Measurements from ENCODE around the gene SUSD4.
"Not testable (repeated sequence)": the region's sequence is repeated elsewhere in the genome, so short reads cannot be mapped to it uniquely, and the experiment has no call there.

The SUSD4 gene

DNA sequence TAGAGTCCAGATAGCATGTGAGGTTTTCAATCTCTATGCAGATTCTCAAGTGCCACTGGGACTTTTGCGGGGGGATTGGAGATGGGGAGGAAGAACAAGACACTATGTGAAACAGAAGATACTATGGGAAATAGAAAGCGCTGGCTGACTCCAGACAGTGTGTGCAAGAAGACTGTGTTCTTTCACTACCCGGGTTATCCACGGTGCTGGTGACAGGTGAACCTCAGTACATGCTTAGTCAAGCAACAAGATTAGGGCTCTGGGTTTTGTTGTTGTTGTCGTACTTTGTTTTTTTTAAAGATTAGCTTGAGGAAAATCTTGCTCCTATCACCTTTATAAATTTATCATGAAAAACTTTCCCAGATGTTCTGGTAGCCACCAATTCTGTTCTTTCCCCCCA, 56.4 kb downstream of the SUSD4 start:
- in situ Hi-C loops (cut with MboI; ENCODE audit: low pct_unique_long_range_greater_than_20kb, low sequenced_read_pairs): no loop called here
- no peak for DNase-seq

DNA sequence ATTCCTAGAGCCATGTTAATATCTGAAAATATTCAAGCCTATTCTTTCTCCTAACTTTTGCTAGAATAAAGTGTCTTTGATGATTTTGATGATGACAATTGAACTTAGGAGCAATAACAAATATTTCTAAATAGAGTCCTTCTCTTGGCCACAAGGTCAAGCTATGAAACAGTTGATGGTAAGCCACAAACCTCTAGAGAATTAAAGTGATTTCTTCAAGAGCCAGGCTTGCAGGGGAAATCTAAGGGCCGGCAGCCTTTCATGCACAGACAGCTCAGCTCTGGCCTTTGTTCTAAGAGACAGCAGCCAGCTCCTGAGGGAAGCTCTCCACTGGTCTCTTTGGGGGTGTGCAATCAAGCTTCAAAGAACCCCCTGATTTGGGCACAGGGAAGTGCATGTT, 59.0 kb downstream of the SUSD4 start:
- DNase-seq: no peak
- in situ Hi-C loops (cut with MboI; ENCODE audit: low pct_unique_long_range_greater_than_20kb, low sequenced_read_pairs): no loop called here

DNA sequence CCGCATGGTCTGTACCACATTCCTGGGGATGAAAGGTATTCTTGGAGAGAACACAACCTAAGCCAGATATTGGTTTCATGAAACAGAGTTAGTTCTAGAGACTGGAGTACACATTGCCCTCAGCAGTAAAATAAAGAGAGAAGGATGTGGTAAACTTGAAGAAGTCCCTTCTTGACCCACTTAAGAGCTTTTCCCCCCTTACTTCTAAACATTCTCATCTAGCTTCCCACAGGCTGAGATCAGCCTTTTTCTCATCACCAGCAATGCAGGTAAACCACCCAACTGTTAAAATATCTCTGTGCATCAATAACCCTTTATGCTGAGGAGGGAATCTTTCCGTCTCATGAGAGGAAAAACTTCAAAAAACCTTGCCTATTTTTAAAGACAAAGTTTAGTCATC, 62.6 kb downstream of the SUSD4 start:
- no peak for DNase-seq
- in situ Hi-C loops (cut with MboI; ENCODE audit: low pct_unique_long_range_greater_than_20kb, low sequenced_read_pairs): no loop called here

DNA sequence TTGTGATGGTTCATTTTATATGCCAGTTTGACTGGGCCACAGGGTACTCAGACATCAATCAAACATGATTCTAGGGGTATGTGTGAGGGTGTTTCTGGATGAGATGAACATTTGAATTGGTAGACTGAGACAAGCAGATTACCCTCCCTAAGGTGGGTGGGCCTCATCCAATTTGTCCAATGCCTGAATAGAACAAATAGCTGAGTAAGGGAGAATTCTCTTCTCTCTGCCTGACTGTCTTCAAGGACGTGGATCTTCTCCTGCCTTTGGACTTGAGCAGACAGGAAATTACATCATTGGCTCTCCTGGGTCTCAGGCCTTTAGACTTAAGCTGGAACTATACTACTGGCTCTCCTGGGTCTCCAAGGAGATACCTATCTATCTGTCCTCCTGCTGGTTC, 64.4 kb downstream of the SUSD4 start:
- in situ Hi-C loops (cut with MboI; ENCODE audit: low pct_unique_long_range_greater_than_20kb, low sequenced_read_pairs): no loop called here
- DNase-seq: no peak

DNA sequence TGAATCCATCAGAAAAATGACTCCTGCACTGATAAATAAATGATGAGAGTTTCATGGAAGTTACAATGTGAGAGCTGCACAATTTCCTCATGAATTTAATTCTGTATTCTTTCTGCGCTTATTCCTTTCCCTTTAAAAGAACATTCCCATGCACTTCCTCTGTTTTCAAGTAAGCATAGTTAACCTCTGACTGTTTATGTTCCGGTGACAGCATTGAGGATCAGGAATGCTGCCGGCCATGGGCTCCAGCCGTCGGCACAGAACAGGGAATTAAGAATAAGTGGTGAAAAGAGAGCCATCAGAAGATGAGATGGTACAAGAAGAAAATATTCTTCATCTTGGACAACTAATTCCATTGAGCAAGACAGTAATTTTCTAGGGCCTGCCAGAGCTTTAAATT, 65.3 kb downstream of the SUSD4 start:
- no peak for DNase-seq
- in situ Hi-C loops (cut with MboI; ENCODE audit: low pct_unique_long_range_greater_than_20kb, low sequenced_read_pairs): no loop called here

DNA sequence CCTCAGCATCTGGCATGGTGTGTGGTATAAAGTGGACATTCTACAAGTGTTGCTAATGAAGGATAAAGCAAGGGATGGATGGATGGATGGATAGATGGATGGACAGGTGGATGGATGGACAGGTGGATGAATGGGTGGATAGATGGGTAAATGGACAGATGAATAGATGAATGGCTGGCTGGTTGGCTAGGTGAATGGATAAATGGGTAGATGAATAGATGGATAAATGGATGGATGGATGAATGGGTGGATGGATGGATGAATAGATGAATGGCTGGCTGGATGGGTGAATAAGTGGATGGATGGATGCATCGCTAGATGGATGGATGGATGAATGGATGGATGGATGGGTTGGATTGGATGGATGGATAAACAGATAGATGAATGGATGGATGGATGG, 66.2 kb downstream of the SUSD4 start:
- in situ Hi-C loops (cut with MboI; ENCODE audit: low pct_unique_long_range_greater_than_20kb, low sequenced_read_pairs): no loop called here
- DNase-seq: no peak

DNA sequence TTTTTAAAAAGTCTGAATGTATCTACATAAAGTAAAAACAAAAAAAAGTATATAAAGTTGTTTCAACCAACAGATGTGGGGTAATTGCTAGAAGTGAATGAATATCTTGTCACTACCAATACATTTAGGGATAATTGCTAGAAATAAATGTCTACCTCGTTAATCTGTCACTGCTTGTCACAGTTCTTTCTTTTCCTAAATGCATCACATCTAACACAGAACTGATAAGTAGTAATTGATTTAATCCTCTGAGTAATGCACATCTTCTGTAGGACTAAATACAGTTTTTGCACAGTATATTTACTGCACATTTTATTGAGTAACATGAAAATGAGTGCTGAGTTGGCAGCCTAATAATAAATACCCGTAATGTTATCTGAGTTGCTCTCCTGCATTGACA, 72.2 kb downstream of the SUSD4 start:
- DNase-seq: no peak
- in situ Hi-C loops (cut with MboI; ENCODE audit: low pct_unique_long_range_greater_than_20kb, low sequenced_read_pairs): no loop called here

DNA sequence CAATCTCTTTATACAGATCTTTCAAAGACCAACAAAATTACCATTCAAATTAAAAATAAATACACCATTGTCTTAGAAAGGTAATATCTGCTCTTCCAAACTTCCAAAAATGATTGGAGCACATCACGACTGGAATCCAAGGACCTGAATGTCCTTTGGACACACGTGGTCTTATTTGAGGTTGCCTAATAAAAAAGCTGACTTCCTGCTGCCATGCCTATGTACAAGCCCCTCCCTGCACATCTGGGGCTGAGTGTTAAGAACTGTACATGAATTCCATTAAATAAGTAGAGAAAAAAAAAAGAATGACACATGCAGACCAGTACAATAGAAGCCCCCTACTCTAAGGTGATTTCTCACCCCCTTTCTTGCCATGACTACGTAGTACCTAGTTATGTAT, 73.6 kb downstream of the SUSD4 start:
- DNase-seq: no peak

DNA sequence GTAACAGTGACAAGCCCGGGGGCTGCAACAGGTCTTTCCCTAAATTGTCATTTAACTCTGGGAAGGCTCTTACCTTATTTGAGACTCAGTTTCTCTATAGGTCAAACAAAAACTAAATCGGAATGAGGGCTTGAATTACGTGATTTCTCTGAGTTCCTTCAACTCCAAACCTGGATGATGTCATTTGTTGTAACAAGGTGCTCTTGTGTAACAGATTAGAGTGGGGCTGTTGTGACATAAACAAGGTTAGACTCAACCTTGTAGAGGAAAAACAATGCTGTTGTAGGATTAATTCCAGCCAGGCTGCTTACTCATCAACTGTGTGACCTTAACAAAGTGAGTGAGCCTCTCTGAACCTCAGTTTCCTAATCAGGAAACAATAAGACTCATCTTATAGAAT, 74.4 kb downstream of the SUSD4 start:
- no peak for DNase-seq
- in situ Hi-C loops (cut with MboI; ENCODE audit: low pct_unique_long_range_greater_than_20kb, low sequenced_read_pairs): no loop called here

More for the DNA sequence above, 73.6 kb downstream of the SUSD4 start:
- in situ Hi-C loops (cut with MboI; ENCODE audit: low pct_unique_long_range_greater_than_20kb, low sequenced_read_pairs): no loop called here

DNA sequence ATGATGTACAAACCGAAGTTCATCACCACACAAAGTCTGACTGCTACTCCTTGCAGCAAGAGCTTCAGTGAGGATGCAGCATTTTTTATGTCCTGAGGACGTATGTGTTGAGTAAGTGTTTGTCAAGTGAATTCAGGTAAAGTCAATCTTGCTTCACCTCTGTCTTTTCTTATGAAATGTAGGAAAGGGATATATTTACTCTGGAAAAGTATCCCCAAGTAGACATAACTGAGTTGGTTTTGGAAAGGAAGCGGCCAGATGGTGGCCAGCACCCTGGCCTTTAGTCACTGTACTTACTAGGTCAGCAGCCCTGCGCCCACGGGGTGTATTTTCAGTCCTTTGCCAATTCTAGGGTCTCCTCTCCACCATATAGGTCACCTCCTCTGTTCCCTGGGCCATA, 75.2 kb downstream of the SUSD4 start:
- in situ Hi-C loops (cut with MboI; ENCODE audit: low pct_unique_long_range_greater_than_20kb, low sequenced_read_pairs): no loop called here
- no peak for DNase-seq

DNA sequence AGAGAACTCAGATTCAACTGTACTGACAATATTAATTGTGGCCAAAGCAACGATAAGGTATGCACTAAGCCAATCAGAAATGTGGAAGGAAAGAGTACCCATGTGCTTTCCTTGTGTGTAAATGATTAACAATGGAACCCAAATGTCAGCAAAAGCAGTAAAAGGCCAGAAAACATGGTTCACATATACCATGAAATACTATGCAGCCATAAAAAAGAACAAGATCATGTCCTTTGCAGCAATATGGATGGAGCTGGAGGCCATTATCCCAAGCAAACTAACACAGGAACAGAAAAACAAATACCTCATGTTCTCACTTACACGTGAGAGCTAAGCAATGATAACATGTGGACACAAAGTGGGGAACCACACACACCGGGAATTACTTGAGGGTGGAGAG, 78.5 kb downstream of the SUSD4 start:
- in situ Hi-C loops (cut with MboI; ENCODE audit: low pct_unique_long_range_greater_than_20kb, low sequenced_read_pairs): no loop called here
- DNase-seq: no peak

DNA sequence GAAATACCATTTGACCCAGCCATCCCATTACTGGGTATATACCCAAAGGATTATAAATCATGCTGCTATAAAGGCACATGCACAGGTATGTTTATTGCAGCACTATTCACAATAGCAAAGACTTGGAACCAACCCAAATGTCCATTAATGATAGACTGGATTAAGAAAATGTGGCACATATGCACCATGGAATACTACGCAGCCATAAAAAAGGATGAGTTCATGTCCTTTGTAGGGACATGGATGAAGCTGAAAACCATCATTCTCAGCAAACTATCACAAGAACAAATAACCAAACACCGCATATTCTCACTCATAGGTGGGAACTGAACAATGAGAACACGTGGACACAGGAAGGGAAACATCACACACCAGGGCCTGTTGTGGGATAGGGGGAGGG, 80.3 kb downstream of the SUSD4 start:
- DNase-seq; in situ Hi-C loops (cut with MboI; ENCODE audit: low pct_unique_long_range_greater_than_20kb, low sequenced_read_pairs): not testable (repeated sequence)

DNA sequence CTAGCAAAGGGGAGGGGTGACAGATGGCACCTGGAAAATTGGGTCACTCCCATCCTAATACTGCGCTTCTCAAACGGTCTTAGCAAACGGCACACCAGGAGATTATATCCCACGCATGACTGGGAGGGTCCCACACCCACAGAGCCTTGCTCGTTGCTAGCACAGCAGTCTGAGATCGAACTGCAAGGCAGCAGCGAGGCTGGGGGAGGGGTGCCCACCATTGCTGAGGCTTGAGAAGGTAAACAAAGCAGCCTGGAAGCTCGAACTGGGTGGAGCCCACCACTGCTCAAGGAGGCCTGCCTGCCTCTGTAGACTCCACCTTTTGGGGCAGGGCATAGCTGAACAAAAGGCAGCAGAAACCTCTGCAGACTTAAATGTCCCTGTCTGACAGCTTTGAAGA, 85.7 kb downstream of the SUSD4 start:
- in situ Hi-C loops (cut with MboI; ENCODE audit: low pct_unique_long_range_greater_than_20kb, low sequenced_read_pairs); DNase-seq: not testable (repeated sequence)

DNA sequence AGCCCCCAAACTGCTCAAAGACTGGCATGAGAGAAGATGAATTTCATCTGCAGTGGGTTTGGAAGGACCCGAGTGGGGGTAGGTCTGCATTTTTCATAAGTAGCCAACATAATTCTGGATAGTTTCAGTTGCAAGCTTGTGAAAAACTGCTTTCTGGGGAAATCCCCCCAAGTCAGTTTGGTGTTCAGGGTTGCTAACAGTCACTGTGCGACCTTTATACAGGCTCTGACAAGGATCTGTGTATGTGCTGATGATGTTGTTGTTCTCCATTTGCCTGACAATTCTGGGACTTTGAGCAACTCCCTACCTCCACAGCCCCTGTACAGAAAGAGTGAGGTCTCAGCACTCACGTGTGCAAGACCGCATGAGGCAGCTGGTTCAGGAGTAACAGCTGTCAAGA, 87.9 kb downstream of the SUSD4 start:
- in situ Hi-C loops (cut with MboI; ENCODE audit: low pct_unique_long_range_greater_than_20kb, low sequenced_read_pairs): no loop called here
- no peak for DNase-seq

DNA sequence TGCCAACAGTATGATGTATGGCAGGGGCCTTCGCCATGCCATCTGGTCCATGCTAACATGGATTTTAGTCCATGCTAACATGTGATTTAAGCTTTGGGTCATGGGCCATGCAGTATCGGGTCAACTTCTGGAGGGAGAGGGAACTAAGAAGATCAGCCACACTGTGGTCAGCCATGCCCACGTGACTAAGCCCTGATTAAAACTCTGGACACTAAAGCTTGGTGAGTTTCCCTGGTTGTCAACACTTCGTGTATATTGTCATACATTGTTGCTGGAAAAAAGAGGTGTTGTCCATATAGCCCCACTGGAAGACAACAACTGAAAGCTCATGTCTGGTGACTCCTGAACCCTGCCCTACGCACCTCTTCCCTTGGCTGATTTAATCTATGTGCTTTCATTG, 90.5 kb downstream of the SUSD4 start:
- in situ Hi-C loops (cut with MboI; ENCODE audit: low pct_unique_long_range_greater_than_20kb, low sequenced_read_pairs): no loop called here
- DNase-seq: no peak

DNA sequence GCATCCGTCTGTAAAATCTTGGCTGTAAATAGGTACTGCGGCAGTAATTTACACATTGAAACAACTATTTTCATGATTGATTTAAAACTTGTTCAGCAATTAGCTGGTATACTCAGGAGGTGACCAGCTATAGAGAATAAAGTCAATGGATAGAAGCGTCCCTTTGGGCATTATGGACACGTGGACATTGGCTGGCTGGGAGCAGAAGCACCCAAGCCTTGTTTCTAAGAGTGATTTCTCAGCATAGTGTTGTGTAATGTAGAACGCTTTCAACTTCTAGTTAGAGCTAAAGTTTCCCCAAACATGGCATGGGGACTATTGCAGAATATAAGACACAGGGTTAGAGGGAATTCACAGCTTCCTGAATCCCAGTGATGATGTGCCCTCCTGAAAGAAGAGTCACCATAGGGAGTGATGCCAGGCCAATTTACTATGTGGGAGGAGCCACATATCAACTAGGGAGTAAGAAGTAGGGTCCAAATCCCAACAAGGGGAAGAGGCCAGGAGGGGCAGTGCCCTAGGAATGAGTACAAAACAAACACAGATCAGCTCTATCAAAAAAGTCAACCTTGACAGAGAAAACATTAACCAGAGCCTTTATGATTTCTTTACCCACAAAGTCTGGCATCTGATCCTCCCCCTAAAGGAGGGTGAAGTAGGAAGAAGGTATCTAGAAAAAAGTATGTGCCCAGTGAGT, 92.7 kb downstream of the SUSD4 start:
- no peak for DNase-seq
- in situ Hi-C loops (cut with MboI; ENCODE audit: low pct_unique_long_range_greater_than_20kb, low sequenced_read_pairs): no loop called here

DNA sequence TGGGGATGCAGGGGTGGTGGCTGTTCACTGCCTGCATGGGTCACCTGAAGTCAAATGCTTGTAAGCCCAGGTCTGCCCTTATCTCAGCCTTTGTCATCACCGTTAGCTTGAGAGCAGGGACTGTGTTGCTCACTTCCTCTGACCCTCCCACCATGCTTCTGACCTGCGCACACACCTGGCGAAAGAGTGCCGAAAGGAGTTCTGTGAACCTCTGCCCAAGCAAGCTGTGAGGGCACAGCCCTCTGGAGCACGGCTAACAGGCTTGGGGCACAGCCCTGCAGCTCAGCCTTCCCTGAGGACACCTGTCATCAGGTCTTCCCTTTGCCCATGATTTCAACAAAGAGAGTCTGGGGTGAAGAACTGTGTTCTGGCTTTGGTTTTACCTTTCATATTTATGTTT, 93.8 kb downstream of the SUSD4 start:
- DNase-seq: no peak
- in situ Hi-C loops (cut with MboI; ENCODE audit: low pct_unique_long_range_greater_than_20kb, low sequenced_read_pairs): no loop called here

DNA sequence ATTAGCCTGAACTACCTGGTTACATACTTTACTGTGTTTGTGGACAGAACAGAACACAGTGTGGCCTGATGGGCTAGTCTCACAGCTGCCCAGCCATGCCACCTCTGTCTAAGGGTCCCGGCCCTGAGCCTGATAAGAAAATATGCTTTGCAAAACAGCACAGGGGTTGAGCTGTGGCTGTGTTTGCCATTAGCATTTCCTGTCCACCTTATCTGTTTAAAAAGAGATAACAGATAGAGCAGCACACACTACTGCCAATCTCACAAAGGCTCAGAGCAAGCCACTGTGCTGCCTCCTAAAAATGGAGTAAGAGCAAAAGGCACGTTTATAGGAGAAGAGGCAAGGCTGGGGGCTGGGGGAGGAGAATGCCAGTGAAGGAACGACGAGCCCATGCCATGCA, 95.0 kb downstream of the SUSD4 start:
- in situ Hi-C loops (cut with MboI; ENCODE audit: low pct_unique_long_range_greater_than_20kb, low sequenced_read_pairs): no loop called here
- DNase-seq: no peak

DNA sequence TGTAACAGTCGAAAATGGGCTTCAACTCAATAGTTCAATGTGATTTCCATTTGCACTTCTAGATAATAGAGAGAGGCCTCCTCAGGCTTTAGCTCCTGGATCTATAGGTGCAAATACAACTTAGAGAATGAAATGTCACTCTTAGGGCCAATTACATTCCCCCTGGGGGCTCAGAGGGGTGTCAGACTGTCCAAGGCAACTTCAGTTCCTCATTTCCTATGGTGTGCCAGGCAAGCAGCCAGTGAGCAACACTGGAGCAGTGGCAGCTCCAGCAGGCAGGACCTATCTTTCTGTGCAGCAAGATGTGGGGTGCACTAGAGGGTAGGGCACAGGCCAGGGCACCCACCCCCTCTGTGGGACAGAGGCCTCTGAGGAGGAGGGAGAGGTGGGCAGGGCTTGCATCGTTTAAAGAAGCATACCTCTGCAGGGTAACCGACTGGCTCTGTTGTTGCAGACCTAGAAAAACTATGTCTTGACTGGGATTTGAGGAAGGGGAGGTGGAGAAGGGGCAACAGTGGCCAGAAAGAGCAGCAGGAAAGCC, 97.3 kb downstream of the SUSD4 start:
- DNase-seq: no peak
- in situ Hi-C loops (cut with MboI; ENCODE audit: low pct_unique_long_range_greater_than_20kb, low sequenced_read_pairs): no loop called here

DNA sequence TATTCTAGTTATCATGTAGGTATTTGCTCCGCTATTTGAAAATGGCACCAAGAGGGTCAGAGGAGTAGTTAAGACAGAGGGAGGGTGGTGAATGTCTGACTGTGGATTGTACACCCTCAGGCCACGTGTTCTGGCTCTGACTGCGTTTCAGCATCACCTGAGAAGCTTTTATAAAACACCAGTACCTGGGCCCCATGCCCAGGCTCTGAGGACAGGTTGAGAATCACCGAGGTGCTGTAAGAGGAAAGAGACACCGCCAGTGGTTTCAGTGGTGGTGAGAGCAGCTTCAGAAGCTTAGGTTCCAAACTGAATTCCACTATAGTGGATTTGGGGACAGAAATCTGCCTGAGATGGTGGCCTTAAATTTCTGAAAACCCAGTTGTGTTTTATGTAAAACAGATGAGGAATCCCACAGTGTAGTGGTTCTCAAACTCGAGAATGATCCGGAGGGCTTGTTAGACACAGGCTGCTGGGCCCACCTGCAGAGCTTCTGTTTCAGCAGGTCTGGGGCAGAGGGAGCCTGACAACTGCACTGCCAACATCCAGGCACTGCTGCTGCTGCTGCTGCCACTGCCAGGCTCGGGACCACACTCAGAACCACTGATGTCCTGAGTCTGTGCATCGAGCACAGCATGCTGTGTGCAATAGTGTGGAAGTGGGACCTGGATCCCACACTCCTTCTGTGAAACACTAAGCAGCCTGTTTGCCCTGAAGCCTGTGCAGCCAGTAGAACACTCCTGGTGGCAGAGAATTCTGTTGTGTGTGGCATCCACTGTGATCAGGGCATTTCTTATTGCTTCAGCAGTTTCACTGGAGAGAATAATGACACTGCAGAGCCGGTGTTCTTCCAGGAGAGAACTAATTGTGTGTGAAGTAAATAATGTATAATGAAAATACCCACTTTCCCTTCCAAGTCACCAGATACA, 98.7 kb downstream of the SUSD4 start:
- in situ Hi-C loops (cut with MboI; ENCODE audit: low pct_unique_long_range_greater_than_20kb, low sequenced_read_pairs): no loop called here

More for the DNA sequence above, 98.7 kb downstream of the SUSD4 start:
- DNase-seq: no peak

All from KBM-7 (cell line).